Testis (tissue), 2 donors: ENCODE results near the gene MRI1.

ENCODE experiments used
- POLR2A ChIP-seq: fragments of 450-650 bp; IDR thresholded peaks from one replicate; pipeline ENCODE4 v1.6.1; 2017; ENCODE audit warnings: antibody characterized with exemption, mild to moderate bottlenecking, moderate library complexity
- TF ChIP-seq, protein P1 (sequence below), 3 experiments: fragments of 450-650 bp in 2 of 3; fragments of 200-600 bp in 1 of 3; sonication (generic) in 1 of 3; IDR thresholded peaks; one replicate each; pipeline ENCODE4 v1.5.1; 2016 to 2019; ENCODE audit warnings: antibody characterized with exemption in 3 of 3, mild to moderate bottlenecking in 2 of 3, moderate library complexity in 1 of 3

DNA sequence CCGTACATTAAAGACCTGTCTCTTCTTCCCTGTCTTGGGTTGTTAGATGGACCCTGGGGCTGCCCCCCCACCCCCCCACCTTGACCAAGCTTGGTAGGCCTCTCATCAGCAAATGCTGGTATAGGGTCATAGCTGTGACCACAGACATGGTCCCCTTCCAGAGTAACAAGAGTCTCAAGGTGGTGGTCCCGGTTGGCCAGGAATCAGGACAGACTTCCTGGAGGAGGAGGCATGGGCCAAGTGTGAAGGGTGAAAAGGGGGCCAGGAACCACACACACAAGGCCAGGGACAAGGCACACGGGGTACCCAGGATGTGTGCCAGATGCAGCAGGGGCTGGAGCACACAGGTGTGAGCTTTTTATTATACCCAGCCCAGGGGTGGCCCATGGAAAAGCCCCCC lies 1.1 kb upstream of the MRI1 start:
- TF ChIP-seq, protein P1, sequence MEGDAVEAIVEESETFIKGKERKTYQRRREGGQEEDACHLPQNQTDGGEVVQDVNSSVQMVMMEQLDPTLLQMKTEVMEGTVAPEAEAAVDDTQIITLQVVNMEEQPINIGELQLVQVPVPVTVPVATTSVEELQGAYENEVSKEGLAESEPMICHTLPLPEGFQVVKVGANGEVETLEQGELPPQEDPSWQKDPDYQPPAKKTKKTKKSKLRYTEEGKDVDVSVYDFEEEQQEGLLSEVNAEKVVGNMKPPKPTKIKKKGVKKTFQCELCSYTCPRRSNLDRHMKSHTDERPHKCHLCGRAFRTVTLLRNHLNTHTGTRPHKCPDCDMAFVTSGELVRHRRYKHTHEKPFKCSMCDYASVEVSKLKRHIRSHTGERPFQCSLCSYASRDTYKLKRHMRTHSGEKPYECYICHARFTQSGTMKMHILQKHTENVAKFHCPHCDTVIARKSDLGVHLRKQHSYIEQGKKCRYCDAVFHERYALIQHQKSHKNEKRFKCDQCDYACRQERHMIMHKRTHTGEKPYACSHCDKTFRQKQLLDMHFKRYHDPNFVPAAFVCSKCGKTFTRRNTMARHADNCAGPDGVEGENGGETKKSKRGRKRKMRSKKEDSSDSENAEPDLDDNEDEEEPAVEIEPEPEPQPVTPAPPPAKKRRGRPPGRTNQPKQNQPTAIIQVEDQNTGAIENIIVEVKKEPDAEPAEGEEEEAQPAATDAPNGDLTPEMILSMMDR (IDR thresholded peaks at IDR 0.05): no peak
- no peak for TF ChIP-seq POLR2A
